Testis (tissue), 3 donors: ENCODE data around the gene WDR46. TPM values are rescaled to one million over a fixed set of nuclear protein-coding genes. Genes with fewer than 3 reads are reported as not detected.

Experiments used
- DNase-seq: peaks from one replicate; pipeline ENCODE4 v3.0.0-alpha.2; 2019
- H3K27ac ChIP-seq, 2 donors: fragments of 200-600 bp; sonication (generic); one replicate each; pipeline ENCODE4 v1.5.1; 2019
- H3K27me3 ChIP-seq: fragments of 200-600 bp; sonication (generic); one replicate; pipeline ENCODE4 v1.5.1; 2019
- H3K36me3 ChIP-seq: fragments of 200-600 bp; sonication (generic); one replicate; pipeline ENCODE4 v1.5.1; 2017; ENCODE audit warnings: low read depth; ENCODE audit errors: missing control alignments
- H3K4me1 ChIP-seq: fragments of 200-600 bp; sonication (generic); one replicate; pipeline ENCODE4 v1.5.1; 2019
- H3K4me3 ChIP-seq, 2 donors: fragments of 200-600 bp; sonication (generic); one replicate each; pipeline ENCODE4 v1.5.1; 2017 to 2019
- H3K9me3 ChIP-seq: fragments of 200-600 bp; sonication (generic); one replicate; pipeline ENCODE4 v1.5.1; 2017
- CTCF ChIP-seq, 3 experiments: fragments of 450-650 bp in 2 of 3; fragments of 200-600 bp in 1 of 3; sonication (generic) in 1 of 3; IDR thresholded peaks; one replicate each; pipeline ENCODE4 v1.5.1; 2016 to 2019; ENCODE audit warnings: antibody characterized with exemption in 3 of 3, mild to moderate bottlenecking in 2 of 3, moderate library complexity in 1 of 3
- POLR2A ChIP-seq: fragments of 450-650 bp; IDR thresholded peaks from one replicate; pipeline ENCODE4 v1.6.1; 2017; ENCODE audit warnings: antibody characterized with exemption, mild to moderate bottlenecking, moderate library complexity
- WGBS, 2 donors: methylation state at CpG; one replicate each; pipeline ENCODE4 v1.1.5; 2018; 5-methylcytosine and 5-hydroxymethylcytosine counted together
- intact Hi-C: fragments of 100-400 bp; cut with DNase I; formaldehyde crosslinking; loops from one replicate; pipeline ENCODE4 v1.15.1; 2023; ENCODE audit warnings: low total_unique reads
- polyA plus RNA-seq: library from polyadenylated mRNA; stranded (reverse); fragments of 350-450 nt; fragmentation: Illumina TruSeq; extraction: RNeasy Lipid Tissue Mini Kit (QIAGEN cat#74804); gene quantifications from one replicate; pipeline ENCODE4 v1.2.3, GENCODE V29; 2014; ENCODE audit warnings: low read depth, low replicate concordance; ENCODE audit not compliant: insufficient read depth
- total RNA-seq, 2 donors: library from RNA; depleted of rRNA; stranded (reverse); fragments of >200 nt; gene quantifications; one replicate each; pipeline ENCODE4 v1.2.3, GENCODE V29; 2016

Gene WDR46
- total and polyA plus RNA-seq, 3 donors from 2014 or later, result 61.6 to 71.2 (median 63.2) TPM

- 0 to 1% methylated on average over 48 to 58 of the region's 58 CpGs for WGBS, 2 donors
- TF ChIP-seq POLR2A (no peak), CTCF (IDR thresholded peaks at IDR 0.05) (peak in 1 of 3 experiments; percentile 14)
- peaks cover 21% of the 10 kb centered on the region for H3K4me1 ChIP-seq
These were observed 39.9 kb downstream of the WDR46 start for GRCh38 chr6:33248932-33249731.

GRCh38 chr6:33248643-33248931, 40.5 kb downstream of the WDR46 start:
- Histone ChIP-seq H3K36me3 (no peaks in the 10 kb centered on the region), H3K9me3 (no peaks in the 10 kb centered on the region), H3K27me3 (no peaks in the 10 kb centered on the region), H3K4me3 (peak overlapping the region; percentile 68 to 72), H3K27ac (peak overlapping the region; percentile 94 to 98), H3K4me1 (peaks cover 21% of the 10 kb centered on the region)
- intact Hi-C loops, result no loop called here
- TF ChIP-seq CTCF (IDR thresholded peaks at IDR 0.05) (no peak), POLR2A (no peak)
- WGBS, 2 donors, result 0% methylated on average over 18 of the region's 18 CpGs
- DNase-seq, result no peak

More at GRCh38 chr6:33248932-33249731, 39.9 kb downstream of the WDR46 start:
- no peaks in the 10 kb centered on the region for H3K36me3 ChIP-seq
- H3K27ac ChIP-seq, result peak overlapping the region; percentile 94 to 98
- DNase-seq, result peak; percentile 99
- no peaks in the 10 kb centered on the region for H3K27me3 ChIP-seq
- no peaks in the 10 kb centered on the region for H3K9me3 ChIP-seq
- intact Hi-C loops, result no loop called here
- peak overlapping the region; percentile 68 to 72 for H3K4me3 ChIP-seq

GRCh38 chr6:33247977-33248642, 40.9 kb downstream of the WDR46 start:
- WGBS, 2 donors, result 1% methylated on average over 24 to 28 of the region's 28 CpGs
- intact Hi-C loops, result loop anchor here (2.0 kb wide), 1 partner anchor 85 kb away; no protein-coding TSS in a partner anchor

DNA sequence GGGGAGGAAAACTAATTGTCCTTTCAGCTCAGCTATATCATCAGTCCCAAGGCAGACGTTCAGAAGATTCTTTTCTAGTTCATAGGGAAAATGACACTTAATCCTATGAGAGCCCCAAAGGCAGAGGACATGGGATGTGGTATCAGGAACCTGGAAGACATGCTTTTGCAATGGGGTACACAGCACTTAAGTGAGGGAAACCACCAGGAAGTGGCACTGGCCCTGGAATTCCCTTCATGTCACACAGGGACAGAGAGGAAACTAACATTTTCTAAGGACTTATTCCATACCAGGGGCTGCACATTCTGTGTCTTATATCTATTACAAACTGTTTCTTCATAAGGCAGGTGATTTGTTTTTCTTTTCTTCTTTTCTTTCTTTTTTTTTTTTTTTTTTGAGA, 45.6 kb downstream of the WDR46 start:
- peaks cover 6% of the 10 kb centered on the region for H3K4me1 ChIP-seq
- no peak overlapping the region for H3K27ac ChIP-seq
- DNase-seq, result no peak
- WGBS, 2 donors, result 31 to 53% methylated on average over 1 of the region's 1 CpG
- TF ChIP-seq POLR2A, result no peak
- TF ChIP-seq CTCF (IDR thresholded peaks at IDR 0.05), result no peak
- no peaks in the 10 kb centered on the region for H3K27me3 ChIP-seq
- no peaks in the 10 kb centered on the region for H3K9me3 ChIP-seq
- H3K36me3 ChIP-seq, result no peaks in the 10 kb centered on the region
- intact Hi-C loops, result no loop called here
- no peak overlapping the region for H3K4me3 ChIP-seq

More at GRCh38 chr6:33247977-33248642, 40.9 kb downstream of the WDR46 start:
- peak; percentile 85 to 96 (median 93) for TF ChIP-seq CTCF (IDR thresholded peaks at IDR 0.05)
- no peak for TF ChIP-seq POLR2A
- DNase-seq, result peak; percentile 95
- H3K27ac ChIP-seq, result peak overlapping the region; percentile 94 to 98
- H3K9me3 ChIP-seq, result no peaks in the 10 kb centered on the region
- no peaks in the 10 kb centered on the region for H3K36me3 ChIP-seq
- no peaks in the 10 kb centered on the region for H3K27me3 ChIP-seq
- H3K4me1 ChIP-seq, result peaks cover 21% of the 10 kb centered on the region
- peak overlapping the region; percentile 68 to 72 for H3K4me3 ChIP-seq
